ENCODE measurements around the gene TAF7.
"Not testable (repeated sequence)": the region's sequence is repeated elsewhere in the genome, so short reads cannot be mapped to it uniquely, and the experiment has no call there.

Gene TAF7, protein sequence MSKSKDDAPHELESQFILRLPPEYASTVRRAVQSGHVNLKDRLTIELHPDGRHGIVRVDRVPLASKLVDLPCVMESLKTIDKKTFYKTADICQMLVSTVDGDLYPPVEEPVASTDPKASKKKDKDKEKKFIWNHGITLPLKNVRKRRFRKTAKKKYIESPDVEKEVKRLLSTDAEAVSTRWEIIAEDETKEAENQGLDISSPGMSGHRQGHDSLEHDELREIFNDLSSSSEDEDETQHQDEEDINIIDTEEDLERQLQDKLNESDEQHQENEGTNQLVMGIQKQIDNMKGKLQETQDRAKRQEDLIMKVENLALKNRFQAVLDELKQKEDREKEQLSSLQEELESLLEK

GRCh38 chr5:141320225-141321169 is at the start of gene TAF7:
TSS of gene TAF7 (minus strand) at chr5:141320784. CDS start at chr5:141320044, 740 bp downstream.
- DNase-seq: peak; percentile 88

- DNase-seq: no peak
Observed at GRCh38 chr5:141366016-141366896, 45.7 kb upstream of the TAF7 start.

- DNase-seq: no peak
Observed at GRCh38 chr5:141363952-141364660, 43.5 kb upstream of the TAF7 start, which contains the start of gene PCDHGA5. TSS of gene PCDHGA5 (plus strand) at chr5:141364162. CDS start at chr5:141364331, 169 bp downstream.

DNA sequence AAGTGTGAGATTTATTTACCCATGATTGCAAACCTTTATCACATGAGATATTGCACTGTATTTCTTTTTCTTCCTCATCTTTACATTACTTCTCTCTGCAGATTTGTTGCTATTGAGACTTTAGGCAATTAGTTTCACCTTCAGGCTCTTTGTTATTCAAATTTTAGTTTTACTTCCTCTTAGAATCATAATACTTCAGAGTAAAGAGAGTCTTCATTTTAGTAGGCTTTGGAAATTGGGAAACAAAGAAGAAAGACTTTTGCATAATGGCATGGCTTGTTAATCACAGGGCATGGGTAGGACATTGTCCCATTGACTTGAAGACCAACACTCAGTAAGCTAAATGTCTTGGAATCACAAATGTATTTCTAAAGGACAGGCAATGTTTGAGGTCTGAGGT is 42.1 kb upstream of the TAF7 start:
- no peak for DNase-seq

DNA sequence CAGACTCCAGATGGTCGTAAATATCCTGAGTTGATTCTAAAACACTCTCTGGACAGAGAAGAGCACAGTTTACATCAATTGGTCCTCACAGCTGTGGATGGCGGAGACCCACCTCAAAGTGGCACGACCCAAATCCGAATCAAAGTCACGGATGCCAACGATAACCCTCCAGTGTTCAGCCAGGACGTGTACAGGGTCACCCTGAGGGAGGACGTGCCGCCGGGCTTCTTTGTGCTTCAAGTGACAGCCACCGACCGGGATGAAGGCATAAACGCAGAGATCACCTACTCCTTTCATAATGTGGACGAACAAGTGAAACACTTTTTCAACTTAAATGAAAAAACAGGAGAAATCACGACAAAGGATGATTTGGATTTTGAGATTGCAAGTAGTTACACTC is 40.1 kb upstream of the TAF7 start:
- DNase-seq: no peak

DNA sequence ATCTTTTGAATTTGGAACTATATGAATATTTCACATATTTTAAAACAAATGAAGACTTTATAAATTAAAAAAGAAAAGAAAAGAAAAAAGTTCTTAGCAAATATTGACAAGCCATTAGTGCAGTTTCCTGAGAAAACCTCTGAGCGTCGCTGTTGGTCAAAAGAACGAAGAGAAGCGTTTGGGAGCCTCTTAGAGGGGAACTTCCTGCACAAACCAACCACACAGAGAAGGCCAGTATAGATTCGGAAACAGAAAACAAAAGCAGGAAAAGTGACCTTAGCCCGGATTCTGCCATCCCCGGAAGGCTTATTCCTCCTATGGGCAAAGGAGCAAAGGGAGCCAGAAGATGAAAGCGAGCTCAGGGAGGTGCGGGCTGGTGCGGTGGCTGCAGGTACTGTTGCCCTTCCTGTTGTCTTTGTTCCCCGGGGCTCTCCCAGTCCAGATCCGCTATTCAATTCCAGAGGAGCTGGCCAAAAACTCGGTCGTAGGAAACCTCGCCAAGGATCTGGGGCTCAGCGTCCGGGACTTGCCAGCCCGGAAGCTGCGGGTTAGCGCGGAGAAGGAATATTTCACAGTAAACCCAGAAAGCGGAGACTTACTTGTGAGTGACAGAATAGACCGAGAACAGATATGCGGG is 39.3 kb upstream of the TAF7 start, which contains the start of gene PCDHGB2:
TSS of gene PCDHGB2 (plus strand) at position 205 of the 637 bp plus-strand sequence. CDS start at position 347, 142 bp downstream.
- peak; percentile 53 for DNase-seq

GRCh38 chr5:141356950-141357349 is 36.4 kb upstream of the TAF7 start:
- DNase-seq: no peak

DNA sequence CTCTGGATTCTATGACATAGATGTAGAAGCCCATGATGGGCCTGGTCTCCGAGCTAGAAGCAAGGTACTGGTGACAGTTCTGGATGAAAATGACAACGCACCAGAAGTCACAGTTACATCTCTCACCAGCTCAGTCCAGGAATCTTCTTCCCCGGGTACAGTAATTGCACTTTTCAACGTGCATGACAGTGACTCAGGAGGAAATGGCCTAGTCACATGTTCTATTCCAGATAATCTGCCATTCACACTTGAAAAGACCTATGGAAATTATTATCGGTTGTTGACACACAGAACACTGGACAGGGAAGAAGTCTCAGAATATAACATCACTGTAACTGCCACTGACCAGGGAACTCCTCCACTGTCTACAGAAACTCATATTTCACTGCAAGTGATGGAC is 35.5 kb upstream of the TAF7 start:
- no peak for DNase-seq

DNA sequence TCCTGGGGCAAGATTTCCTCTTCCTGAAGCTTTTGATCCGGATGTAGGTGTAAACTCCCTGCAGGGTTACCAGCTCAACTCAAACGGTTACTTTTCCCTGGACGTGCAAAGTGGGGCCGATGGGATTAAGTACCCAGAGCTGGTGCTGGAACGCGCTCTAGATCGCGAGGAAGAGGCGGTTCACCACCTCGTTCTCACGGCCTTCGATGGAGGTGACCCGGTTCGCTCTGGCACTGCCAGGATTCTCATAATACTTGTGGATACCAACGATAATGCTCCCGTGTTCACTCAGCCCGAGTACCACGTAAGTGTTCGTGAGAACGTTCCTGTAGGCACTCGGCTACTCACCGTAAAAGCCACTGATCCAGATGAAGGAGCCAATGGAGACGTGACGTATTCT is 35.1 kb upstream of the TAF7 start:
- no peak for DNase-seq

DNA sequence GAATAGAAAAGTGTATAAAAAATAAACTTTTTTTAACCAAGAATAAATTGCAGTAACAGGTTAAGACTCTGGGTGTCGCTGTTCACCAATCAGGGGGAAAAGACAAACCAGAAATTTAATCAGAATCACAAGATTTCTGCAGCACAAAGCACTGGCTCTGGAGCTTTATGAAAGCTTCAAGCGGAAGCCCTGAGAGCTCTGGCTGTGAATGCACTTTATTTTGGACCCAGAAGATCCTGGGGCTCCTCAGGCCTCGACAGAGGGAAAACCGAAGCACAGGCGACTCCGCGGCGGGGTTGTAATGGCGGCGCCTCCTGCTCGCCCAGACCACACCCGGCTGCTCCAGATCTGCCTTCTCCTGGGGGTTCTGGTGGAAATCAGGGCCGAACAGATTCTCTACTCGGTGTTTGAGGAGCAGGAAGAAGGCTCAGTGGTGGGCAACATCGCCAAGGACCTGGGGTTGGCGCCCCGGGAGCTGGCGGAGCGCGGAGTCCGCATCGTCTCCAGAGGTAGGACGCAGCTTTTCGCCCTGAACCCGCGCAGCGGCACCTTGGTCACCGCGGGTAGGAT is 34.4 kb upstream of the TAF7 start, which contains the start of gene PCDHGA4:
TSS of gene PCDHGA4 (plus strand) at position 122 of the 570 bp plus-strand sequence. CDS start at position 209, 87 bp downstream.
- DNase-seq: no peak

DNA sequence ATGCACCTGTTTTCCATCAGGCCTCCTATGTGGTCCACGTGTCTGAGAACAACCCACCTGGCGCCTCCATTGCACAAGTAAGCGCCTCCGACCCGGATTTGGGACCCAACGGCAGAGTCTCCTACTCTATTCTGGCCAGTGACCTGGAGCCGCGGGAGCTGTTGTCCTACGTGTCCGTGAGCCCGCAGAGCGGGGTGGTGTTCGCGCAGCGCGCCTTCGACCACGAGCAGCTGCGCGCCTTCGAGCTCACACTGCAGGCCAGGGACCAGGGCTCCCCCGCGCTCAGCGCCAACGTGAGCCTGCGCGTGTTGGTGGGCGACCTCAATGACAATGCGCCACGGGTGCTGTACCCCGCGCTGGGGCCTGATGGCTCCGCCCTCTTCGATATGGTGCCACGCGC is 31.0 kb upstream of the TAF7 start:
- no peak for DNase-seq

DNA sequence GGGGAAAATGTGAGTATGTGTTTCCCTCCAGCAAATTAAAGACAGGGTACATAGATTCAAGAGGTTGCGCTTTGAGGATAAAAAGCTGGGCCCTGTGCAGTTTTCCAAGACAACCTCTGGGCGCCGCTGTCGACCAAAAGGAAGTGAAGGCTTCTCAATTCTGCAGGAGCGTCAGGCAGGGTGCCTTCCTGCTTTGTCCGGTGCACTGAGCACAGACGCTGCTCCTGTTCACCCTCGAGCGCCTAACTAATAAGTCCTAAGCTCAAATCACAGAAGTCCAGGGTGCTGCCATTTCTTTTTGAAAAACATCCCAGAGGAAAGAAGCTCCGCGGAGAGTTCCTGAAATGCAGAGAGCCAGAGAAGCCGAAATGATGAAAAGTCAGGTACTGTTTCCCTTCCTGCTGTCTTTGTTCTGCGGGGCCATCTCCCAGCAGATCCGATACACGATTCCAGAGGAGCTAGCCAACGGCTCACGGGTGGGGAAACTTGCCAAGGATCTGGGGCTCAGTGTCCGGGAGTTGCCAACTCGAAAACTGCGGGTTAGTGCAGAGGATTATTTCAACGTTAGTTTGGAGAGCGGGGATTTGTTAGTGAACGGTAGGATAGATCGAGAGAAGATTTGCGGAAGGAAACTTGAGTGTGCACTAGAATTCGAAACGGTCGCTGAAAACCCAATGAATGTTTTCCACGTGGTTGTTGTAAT is 29.5 kb upstream of the TAF7 start, which contains the start of gene PCDHGB1:
TSS of gene PCDHGB1 (plus strand) at position 183 of the 703 bp plus-strand sequence. CDS start at position 345, 162 bp downstream.
- DNase-seq: peak; percentile 59

- DNase-seq: not testable (repeated sequence)
Observed at GRCh38 chr5:141346017-141346416, 25.4 kb upstream of the TAF7 start.

DNA sequence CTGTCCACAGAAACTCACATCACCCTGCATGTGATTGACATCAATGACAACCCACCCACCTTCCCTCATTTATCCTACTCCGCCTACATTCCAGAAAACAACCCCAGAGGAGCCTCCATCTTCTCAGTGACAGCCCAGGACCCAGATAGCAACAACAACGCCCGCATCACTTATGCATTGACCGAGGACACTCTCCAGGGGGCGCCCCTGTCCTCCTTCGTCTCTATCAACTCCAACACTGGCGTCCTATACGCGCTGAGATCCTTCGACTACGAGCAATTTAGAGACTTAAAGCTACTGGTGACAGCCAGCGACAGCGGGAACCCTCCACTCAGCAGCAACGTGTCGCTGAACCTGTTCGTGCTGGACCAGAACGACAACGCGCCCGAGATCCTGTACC is 24.7 kb upstream of the TAF7 start:
- DNase-seq: no peak

- DNase-seq: no peak
Observed at GRCh38 chr5:141343953-141344463, 23.4 kb upstream of the TAF7 start.

- no peak for DNase-seq
Observed at GRCh38 chr5:141343242-141343952, 22.8 kb upstream of the TAF7 start, which contains the start of gene PCDHGA3. TSS of gene PCDHGA3 (plus strand) at chr5:141343829. CDS start at chr5:141344034, 205 bp downstream.

GRCh38 chr5:141342773-141343172 is 22.2 kb upstream of the TAF7 start:
- DNase-seq: no peak

- DNase-seq: not testable (repeated sequence)
Observed at GRCh38 chr5:141340781-141341354, 20.3 kb upstream of the TAF7 start.
